HEK293T (cell line): ENCODE results near the gene CAMK1D.

Experiments
- BHLHE40 ChIP-seq: fragments of 450-650 bp; IDR thresholded peaks from 2 replicates; pipeline ENCODE4 v1.6.1; 2016; ENCODE audit warnings: mild to moderate bottlenecking, moderate library complexity, borderline replicate concordance
- FOXK2 ChIP-seq: fragments of 450-650 bp; IDR thresholded peaks from 2 replicates; pipeline ENCODE4 v1.6.1; 2016; ENCODE audit warnings: mild to moderate bottlenecking
- LEF1 ChIP-seq: fragments of 450-650 bp; IDR thresholded peaks from 2 replicates; pipeline ENCODE4 v1.6.1; 2017; ENCODE audit warnings: mild to moderate bottlenecking, borderline replicate concordance
- SUZ12 ChIP-seq: fragments of 450-650 bp; IDR thresholded peaks from 2 replicates; pipeline ENCODE4 v1.6.1; 2016; ENCODE audit warnings: mild to moderate bottlenecking

- TF ChIP-seq SUZ12: no peak
- TF ChIP-seq BHLHE40: no peak
- TF ChIP-seq FOXK2: no peak
- no peak for TF ChIP-seq LEF1
Measured at GRCh38 chr10:12487366-12487765, 138.0 kb downstream of the CAMK1D start.
